ENCODE results near the gene ASB10.

Gene ASB10

DNA sequence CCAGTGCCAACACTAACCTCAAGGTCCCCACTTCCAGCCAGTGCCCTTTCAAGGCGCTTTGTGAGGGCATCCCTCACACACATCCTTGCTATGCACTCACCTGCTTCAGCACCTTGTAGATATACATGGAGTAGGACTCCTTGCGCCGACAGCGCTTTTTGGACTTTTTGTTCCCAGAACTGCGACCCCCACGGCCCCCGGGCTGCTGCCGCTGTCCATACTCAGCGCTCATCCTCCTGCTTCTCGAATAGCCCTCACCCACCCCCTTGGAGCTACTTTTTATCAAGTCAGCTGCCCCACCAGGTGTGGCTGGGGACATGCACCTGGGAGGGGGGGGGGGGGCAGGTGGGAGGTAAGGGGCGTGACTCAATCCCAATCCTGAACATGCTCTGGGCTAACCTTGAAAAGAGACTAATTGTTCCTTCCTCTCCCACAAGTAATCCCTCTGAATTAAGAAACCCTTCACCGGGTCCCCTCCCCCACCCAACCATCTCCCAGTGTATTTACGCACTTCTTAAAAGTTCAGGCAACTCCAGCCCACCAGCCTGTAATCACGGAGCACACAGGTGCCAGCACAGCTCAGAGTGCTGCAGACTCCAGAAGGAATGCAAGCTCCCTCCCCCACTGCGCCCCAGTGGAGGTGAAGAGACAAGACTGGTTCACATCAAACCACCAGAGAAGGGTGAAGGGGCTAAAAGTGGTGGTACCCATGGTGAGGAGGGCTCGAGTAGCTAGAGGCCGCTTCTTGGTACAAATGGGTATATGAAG, 23.2 kb upstream of the ASB10 start, which contains the start of gene H2BK1:
Gene H2BK1 (minus strand): TSS at position 402 of the 768 bp plus-strand sequence. CDS start 170 bp downstream, at position 232.
- no peak for DNase-seq (ENCODE audit: low read depth)

DNA sequence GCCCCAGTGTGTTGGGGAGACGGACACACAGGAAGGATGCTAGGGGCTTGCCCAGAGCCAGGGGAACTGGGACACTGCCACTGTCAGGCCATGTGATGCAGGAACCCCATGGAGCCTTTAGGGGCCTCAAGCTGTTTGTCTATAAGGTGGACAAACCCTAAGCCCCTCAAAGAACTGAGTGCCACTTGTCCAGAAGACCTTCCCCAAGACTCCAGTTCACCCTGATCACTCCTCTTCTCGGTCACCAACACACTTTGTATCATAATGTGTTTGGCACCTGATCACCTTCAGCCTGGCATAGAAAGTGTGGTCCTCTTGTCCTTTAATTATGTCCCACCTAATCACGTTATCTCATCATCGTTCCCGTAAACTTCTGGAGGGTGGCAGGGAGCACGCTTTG, 22.5 kb upstream of the ASB10 start:
- no peak for DNase-seq (ENCODE audit: low read depth)

DNA sequence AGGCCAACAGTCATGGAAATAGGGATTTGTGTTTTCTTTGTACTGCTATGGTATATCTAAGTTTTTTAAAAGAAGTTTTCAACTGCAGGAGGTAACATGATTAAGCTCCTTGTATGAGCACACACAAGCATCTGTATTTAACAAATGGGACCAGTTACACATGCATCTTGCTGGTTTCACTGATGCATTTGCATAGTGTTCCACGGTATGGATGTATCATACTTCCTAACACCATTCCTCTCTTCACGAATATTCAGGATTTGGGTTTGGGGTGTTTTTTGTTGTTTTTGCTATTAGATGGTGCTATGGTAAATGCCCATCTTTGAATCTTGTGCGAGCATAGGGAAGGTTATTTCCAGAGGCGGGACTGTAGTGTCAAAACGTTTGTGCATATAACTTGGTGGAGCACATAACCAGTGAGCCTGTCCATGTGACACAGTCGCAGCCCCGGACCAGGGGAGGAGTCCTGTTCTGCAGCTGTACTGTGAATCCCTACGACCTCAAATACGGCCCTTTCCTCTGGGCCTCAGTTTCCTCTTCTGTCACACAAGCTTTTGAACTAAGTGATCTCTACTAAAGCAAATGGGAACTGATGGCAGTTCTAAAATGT, 21.3 kb upstream of the ASB10 start:
- no peak for DNase-seq (ENCODE audit: low read depth)

DNA sequence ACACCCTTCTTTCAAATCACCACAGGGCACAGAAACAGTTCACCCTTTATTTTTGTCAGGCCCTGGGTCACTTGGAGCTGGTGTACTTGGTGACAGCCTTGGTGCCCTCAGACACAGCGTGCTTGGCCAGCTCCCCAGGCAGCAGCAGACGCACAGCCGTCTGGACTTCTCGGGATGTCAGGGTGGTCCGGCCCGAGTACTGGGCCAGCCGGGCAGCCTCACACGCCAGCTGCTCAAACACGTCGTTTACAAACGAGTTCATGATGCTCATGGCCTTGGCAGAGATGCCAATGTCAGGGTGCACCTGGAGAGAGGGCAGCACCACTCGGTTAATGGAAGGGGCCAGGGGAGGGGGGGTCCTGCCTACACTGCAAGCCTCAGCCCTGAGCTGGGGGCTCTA, 20.8 kb upstream of the ASB10 start:
- DNase-seq (ENCODE audit: low read depth): no peak

DNA sequence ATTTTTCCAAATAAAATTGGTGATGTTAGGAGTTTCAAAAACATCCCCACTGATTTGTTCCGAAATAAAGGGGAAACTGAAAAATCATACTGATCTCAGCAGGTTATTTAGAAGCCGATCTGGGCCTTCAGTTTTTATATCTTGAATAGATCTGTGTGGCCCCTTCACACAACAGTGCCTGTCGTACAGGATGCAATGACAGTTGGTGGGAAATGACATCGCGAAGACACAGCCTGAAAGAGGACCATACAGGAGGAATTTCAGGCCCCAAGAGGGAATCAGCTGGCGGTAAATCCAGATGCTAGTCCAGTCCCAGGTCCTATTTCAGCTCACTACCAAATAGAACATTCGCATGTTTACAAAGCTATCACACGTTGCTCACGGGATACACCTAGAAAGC, 20.3 kb upstream of the ASB10 start:
- DNase-seq (ENCODE audit: low read depth): no peak

DNA sequence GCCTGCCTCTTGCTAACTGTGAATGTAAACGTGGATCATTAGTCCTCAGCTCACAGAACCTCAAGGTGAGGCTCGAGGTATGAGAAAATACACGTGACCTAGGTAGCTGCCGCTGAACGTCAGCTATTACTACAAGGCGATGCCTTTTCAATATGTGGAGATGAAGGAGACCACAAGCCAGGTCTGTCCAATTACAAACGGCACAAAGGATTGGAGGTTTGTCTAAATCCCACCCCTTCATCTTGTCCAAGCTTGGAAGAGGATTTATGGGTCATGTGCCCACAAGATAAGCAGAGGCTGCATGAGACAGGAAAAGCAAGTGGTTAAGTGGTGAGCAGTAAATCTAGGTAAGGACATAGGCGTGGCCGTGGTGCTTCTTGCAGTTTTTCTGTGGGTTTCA, 19.9 kb upstream of the ASB10 start:
- DNase-seq (ENCODE audit: low read depth): no peak

DNA sequence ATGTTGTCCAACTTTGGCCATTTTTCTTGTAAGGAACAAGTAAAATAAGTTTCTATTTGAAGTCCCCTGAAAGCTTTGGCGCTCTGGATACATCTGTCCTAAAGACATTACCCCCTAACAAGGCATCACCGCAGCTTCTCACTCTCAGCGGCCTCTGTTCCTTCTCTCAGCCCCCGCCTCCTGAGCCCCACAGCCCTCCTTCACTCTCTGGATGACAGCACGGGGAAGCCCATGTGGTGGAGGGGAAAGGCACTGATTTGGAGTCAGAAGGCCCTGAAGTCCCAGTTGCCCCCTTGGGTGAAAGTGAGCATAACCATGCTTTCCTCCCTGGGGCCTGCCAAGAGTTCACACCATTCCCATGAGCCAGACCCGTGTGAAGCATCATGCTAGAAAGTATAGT, 18.7 kb upstream of the ASB10 start:
- DNase-seq (ENCODE audit: low read depth): no peak

DNA sequence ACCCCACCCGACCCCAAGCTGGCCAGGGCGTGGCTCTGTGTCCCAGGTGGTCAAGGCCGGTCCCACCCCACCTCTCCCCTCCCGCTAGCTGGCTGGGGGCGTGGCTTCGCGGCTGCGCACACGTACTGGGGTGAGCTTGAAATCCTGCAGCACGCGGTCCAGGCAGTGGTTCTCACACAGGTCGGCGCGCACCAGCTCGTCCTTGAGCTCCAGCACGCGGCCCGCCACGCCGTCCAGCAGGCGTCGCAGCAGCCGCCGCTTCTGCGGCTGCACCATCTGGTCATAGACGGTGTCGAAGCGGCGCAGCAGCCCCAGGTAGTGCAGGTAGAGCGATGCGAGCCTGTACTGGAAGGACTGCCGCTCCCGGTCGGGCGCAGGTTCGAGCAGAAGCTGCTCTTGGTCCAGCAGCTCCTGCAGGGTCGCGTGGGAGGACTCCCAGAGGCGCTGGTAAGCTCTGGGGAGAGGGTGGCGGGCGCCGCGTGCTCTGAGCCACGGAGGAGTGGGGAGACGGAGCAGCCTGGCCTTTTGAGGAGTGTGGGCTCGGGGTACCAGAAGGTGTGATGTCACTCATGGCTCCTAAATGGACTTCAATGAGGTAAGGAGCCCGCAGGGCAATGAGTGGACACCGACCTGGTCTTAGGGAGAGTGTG, 17.5 kb upstream of the ASB10 start:
- no peak for DNase-seq (ENCODE audit: low read depth)

DNA sequence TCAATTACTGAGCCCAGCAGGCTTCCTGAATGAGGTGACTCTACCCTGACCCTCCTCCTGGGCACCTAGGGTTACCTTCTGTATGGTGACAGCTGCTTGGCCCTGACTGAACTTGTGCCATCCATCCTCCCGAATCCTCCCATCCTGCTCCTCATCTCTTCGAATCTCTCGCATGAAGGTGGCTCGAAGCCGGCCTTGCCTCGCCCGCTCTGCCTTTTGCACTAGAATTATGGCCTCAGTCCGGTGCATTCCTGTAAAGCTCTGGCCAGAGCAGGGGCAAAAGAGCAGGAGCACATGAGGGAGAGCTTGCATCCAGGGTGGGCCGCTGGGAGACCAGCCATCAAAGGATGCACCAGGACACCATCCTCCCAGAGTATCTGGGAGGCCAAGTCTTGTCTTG, 15.8 kb upstream of the ASB10 start:
- DNase-seq (ENCODE audit: low read depth): no peak

DNA sequence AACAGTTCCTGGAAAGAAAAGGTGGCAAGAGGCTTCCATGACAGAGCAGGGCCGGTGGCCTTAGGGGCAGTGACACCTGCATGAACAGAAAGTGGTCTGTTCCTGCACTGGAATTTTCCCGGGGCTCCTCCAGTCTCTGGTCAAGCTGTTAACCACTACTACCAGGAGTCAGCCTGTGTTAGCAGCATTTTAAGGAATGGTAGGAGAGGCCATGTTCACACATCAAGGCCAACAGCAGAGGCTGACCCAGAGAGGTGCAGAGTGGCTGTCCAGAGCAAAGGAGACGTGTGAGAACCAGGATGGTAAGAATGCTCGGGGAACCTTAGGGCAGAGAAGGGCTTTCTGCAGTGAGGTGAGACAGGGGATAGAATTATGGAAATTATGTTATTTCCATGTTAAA, 14.7 kb upstream of the ASB10 start:
- DNase-seq (ENCODE audit: low read depth): no peak

DNA sequence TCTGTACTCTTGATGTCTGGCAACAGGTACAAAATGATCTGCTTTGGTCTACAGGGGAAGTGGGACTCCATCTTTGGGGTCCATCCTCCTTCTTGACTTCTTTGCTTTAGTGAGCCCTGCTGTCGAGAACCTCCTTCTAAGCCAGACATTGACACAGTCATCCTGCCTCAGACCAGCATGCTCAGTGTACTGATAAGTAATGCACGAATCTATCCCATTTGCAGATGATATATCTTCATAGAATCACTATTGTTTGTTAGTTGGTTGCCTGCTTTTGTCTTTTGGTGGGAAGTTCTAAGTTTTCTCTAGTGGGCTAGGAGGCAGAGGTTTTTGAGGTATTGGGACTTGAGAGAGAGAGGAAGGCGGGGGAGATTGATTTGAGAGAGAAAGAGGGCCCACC, 14.3 kb upstream of the ASB10 start:
- DNase-seq (ENCODE audit: low read depth): no peak

DNA sequence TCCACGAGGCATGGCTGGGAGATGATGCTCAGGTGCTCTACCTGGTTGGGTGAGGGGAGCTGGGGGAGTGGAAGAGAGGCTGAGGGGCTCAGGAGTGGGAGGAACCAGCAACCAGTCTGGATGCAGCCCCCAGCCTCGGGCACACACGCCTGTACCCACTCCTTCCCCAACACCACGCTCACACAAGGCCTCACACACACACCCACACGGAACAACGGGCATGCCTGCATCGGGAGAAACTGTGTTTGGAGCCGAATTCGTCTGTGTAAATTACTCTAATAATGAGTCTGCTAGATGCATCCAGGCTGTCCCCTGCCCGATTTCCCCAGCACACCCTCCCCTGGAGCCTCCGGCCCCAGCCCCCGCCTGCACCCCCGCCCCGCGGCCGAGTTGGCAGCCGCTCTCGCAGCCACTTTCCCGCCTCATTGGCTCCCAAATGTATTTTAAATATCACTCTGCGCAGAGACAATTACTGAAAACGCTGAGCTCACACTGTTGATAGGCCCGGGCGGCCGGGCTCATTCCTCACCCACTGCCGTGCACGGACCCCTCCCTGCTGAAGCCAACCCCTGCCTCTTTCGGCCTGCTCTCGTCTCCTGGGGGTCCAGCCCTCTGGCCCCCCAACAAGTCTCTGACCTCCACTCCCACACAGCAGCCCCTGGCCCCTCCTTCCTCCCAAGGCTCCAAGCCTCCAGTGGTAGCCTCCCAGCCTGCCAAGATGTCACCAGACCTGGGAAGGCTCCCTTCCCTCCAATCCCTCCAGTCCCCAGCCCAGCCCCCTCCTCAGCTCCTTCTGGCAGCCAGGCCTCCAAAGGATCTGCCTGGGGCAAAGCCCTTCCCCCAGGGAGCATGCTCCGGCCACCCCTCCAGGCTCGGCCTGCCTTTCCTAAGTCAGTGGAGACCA, 12.1 kb upstream of the ASB10 start:
- DNase-seq (ENCODE audit: low read depth): no peak

DNA sequence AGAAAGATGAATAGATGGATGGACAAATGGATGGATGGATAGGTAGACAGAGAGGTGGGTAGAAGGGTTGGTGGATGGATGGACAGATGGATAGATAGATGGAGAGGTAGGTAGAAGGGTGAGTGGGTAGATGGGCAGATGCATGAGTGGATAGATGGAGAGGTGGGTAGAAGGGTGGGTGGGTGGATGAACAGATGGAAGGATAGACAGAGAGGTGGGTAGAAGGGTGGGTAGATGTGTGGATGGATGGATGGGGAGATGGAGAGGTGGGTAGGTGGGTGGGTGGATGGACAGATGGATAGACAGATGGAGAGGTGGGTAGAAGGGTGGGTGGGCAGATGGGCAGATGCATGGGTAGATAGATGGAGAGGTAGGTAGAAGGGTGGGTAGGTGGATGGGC, 10.9 kb upstream of the ASB10 start:
- DNase-seq (ENCODE audit: low read depth): no peak

DNA sequence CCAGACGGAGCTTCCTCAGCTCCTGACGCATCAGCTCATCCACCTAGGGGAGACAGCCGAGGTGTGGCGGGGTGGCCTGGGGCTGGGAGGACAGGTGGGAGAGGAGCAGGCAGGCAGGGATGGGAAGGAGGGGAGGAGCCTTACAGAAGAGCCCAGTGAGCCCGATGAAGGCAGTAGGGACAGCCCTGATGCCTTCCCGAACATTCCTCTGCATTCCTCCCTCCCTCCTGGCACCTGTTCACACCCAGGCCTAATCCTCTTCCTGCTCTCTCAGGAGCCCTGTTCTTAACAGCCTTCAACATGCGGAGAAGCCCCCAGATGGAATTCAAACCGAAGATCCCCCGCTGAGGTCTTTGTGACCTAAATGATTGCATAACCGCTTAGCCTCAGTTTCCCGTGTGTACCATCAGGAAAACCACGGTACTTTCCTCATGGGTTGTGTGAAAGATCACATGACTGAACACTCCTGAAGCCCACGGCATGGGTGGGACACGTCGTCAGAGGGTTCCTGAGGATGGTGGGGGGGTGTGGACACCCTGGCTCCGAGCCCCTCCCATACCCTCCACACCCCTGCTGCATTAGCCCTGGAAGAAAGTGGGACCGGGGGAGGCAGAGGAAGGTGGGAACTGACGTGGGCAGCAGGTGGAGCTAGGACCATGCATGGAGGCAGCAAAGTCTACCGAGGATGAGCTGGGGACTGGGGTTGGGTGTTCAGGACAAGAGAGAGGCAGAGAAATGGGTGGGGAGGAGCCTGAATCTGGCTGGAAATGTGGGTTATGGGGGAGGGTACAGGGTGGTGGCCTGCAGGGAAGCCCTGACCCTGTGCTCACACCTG, 8.8 kb upstream of the ASB10 start:
- DNase-seq (ENCODE audit: low read depth): no peak

DNA sequence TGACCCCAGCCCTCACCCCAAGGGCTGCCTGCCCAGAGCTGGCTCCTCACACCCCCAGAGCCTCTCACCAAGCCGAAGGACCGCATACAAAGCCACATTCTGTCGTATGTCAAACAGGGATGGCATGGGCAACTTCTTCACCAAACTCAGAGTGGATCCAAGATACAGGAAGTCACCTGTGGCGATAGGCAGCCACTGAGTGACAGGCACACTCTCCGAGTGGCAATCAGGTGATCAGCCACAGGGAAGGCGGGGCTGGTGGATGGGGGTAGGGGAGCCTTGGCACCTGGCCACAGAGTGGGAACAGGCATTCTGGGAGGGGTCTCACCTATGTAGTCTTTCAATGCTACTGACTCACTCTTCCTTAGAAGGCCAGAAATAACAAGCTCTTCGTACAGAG, 7.1 kb upstream of the ASB10 start:
- no peak for DNase-seq (ENCODE audit: low read depth)

DNA sequence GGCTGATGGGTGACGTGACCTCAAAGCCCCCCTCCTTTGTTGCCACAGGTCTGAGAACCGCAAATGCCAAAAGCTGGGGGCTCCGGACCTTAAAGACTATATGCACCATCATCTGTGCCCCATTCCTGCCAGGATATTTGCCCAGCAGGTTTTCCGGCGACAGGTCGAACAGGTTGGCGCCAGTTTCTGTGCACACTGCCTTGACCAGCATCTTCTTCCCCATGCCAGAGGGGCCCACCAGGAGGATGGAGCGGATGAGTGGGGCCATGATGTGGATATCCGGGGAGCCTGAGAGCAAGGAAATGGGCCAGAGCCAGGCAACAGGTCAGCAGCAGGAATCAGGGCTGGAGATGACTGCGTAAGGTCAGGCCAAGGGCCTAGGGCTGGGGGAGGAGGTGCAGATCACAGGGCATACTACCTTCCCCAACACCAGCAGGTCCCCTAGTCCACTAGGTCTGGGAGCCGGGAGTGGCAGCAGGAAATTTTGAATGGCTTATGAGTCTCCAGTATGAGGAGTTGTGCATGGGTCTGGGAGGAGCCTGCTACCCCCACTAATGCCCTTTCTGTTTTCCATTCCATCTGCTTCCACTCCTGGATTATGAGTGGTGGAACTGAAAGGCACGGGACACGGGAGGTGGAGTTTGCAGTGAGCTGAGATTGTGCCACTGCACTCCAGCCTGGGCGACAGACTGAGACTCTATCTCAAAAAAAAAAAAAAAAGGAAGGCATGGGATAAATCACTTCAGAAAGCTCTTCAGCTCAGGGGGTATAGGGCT, 6.3 kb upstream of the ASB10 start:
- DNase-seq (ENCODE audit: low read depth): no peak

DNA sequence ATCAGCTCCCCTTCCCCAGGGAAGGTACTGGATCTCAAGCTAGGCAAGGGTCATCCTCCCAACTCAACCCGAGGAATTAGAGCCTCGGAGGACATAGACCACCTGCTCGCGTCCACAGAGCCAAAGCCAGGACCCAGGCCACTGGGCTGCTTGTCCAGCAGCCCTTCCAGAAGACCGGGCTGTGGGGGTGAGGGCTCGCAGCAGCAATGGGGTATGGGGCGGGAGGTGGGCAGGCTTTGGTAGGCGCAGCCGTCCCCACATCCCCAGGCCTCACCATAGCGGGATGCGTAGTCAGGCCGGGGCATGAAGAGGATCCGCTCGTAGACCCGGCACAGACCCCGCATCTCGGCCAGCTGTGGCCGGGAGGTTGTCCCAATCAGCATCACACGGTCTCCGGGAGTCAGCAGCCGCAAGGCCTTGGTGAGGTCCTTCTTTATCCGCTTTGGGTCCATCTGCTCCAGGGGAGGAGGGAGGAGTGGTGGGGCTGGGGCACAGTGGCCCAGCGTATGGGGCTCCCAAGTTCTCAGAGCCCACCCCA, 5.0 kb upstream of the ASB10 start:
- DNase-seq (ENCODE audit: low read depth): no peak

DNA sequence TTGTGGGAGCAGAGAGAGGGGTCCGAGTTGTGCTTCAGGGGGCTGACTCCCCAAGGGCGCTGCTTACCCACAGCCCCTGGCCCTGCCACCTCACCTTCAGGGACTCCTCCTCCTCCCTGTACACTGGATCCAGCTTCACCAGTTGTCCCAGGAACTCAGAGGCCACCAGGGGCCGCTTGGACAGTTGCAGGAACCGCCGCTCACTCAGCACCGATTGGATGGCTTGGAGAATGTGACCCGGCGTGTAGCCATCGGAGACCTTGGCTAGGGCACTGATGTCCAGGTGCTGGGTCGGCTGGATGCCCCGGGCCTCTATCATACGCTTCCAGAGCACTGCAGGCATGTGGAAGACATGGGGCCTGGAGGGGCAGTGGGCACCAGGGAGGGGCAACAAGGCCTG, 4.5 kb upstream of the ASB10 start:
- DNase-seq (ENCODE audit: low read depth): no peak

DNA sequence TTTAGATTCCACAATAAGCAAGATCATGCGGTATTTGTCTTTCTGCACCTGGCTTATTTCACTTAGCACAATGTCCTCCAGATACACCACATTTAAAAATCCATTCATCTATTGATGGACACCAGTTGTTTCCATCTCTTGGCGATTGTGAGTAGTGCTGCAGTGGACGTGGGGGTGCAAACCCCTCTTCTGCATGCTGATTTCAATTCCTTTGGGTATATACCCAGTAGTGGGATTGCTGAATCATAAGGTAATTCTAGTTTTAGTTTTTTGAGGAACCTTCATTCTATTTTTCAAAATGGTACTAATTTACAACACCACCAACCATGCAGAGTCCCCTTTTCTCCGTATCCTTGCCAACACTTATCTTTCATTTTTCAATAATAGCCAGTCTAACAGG, 2.0 kb upstream of the ASB10 start:
- DNase-seq (ENCODE audit: low read depth): no peak

DNA sequence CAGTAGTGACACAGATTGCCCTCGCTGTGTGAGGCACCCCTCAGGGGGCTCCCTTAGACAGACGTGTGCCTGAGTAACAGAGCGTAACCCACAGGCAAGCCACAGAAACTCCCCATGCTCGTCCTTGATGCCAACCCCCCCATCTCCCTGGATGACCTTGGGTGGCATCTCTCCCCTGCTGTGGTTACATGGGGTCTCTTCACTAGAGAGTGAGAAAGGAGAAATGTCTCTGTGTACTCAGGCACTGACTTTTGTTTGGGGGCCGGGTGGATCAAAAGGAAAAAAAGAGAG, 1.1 kb upstream of the ASB10 start:
- no peak for DNase-seq (ENCODE audit: low read depth)
